ENCODE results near the gene SHE. TPM values are rescaled to one million over a fixed set of nuclear protein-coding genes. Genes with fewer than 3 reads are reported as not detected.

SHE gene
- total and polyA plus RNA-seq, 2 of the 8 experiments (the other 6 are each of a cell fraction or from before 2014, with no cell fraction given), result 0.44 to 0.45 TPM

DNA sequence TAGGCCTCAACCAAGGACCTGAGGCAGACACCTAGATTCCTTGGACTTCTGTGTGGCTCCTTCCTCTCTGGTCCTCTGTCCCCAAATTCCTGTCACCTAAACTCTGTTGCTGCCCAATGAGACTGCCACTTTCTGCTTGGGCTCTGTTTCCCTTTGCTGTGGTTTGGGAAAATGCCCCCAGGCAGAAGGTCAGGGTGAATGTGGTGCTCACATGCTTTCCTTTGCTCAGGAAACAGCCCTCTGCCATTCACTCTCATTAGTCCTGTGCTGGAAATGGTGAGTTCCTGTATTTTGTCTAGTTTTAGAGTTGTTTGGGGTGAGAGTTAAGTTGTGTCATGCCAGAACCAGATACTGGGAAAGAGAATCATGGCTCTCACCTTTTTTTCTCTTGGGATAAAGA lies 22.7 kb upstream of the SHE start:
- no peaks in the 10 kb centered on the region; a peak in 1 of 8 replicates for H3K36me3 ChIP-seq (ENCODE audit: control insufficient read depth in 2 of 4, insufficient read depth in 4 of 4, low read length in 3 of 4)
- DNase-seq (ENCODE audit: low read depth in 1 of 2, low spot score in 2 of 2), result no peak
- no peak overlapping the region for H2BK15ac ChIP-seq (ENCODE audit: low read length)
- H2BK5ac ChIP-seq (ENCODE audit: low read depth, low read length), result no peak overlapping the region
- TF ChIP-seq TAF1 (IDR thresholded peaks at IDR 0.05; ENCODE audit: low read depth, low read length) (no peak), NRF1 (IDR thresholded peaks at IDR 0.05; ENCODE audit: low read depth, low read length) (no peak), NANOG (IDR thresholded peaks at IDR 0.05; ENCODE audit: insufficient read depth, low read depth, low read length, poor library complexity, severe bottlenecking) (no peak), POU5F1 (IDR thresholded peaks at IDR 0.05; ENCODE audit: low read depth, low read length) (no peak), EZH2 (IDR thresholded peaks at IDR 0.05; ENCODE audit: low read depth, low read length, severe bottlenecking) (no peak), JUN (IDR thresholded peaks at IDR 0.05; ENCODE audit: low read depth, low read length) (no peak)
- no peaks in the 10 kb centered on the region for H3K9me3 ChIP-seq (ENCODE audit: insufficient read depth in 2 of 2, low read depth in 1 of 2, low read length in 1 of 2)
- no peak for FAIRE-seq
- no peak overlapping the region for H2AK5ac ChIP-seq (ENCODE audit: low read depth, low read length)
- H3K4me3 ChIP-seq (ENCODE audit: extremely low read depth in 1 of 4, insufficient read depth in 2 of 4, low read depth in 3 of 4, low read length in 4 of 4), result no peak overlapping the region
- no peaks in the 10 kb centered on the region for H3K23me2 ChIP-seq (ENCODE audit: low read depth, low read length)
- no peak overlapping the region for H2AFZ ChIP-seq (ENCODE audit: low read length)
- H4K91ac ChIP-seq (replicated peaks; ENCODE audit: insufficient read length, low read length), result no peak overlapping the region
- no peak overlapping the region for H2BK20ac ChIP-seq (ENCODE audit: low read length)
- no peak overlapping the region for H2BK120ac ChIP-seq (replicated peaks; ENCODE audit: low read depth, low read length)
- ChIA-PET CTCF (ENCODE audit: partially characterized antibody) (interaction anchor here (1.3 kb wide), 1 partner anchor 22 kb away, joined by 6 read pairs; no protein-coding TSS in a partner anchor), POLR2A (ENCODE audit: partially characterized antibody) (no interaction called here)
- no peak overlapping the region for H2BK12ac ChIP-seq (ENCODE audit: low read depth, low read length)
- no peak overlapping the region for H3K56ac ChIP-seq (replicated peaks; ENCODE audit: insufficient read length, low read depth, low read length)
- no peak overlapping the region for H4K5ac ChIP-seq (ENCODE audit: insufficient read length, low read depth, low read length)
- no peak overlapping the region for H3K9ac ChIP-seq (replicated peaks in 1 of 4; ENCODE audit: extremely low read depth in 1 of 4, low read depth in 3 of 4, low read length in 3 of 4)
- H3K27ac ChIP-seq (ENCODE audit: low read depth, low read length), result no peak overlapping the region
- no peaks in the 10 kb centered on the region for H4K20me1 ChIP-seq (replicated peaks in 1 of 2; ENCODE audit: control insufficient read depth in 1 of 2, insufficient read depth in 2 of 2, low read length in 2 of 2)
- H3K23ac ChIP-seq (ENCODE audit: insufficient read length), result no peak overlapping the region
- no peak overlapping the region for H3K4ac ChIP-seq (replicated peaks; ENCODE audit: insufficient read length, low read depth, low read length)
- H3K4me2 ChIP-seq (ENCODE audit: insufficient read depth in 1 of 2, low read depth in 2 of 2, low read length in 2 of 2), result no peak overlapping the region
- H3K79me1 ChIP-seq (ENCODE audit: low read depth, low read length), result no peaks in the 10 kb centered on the region
- H4K8ac ChIP-seq (ENCODE audit: extremely low read depth, insufficient read depth, low read length), result no peak overlapping the region
- H3K18ac ChIP-seq (ENCODE audit: extremely low read depth, low read length), result no peak overlapping the region
- H3K27me3 ChIP-seq (replicated peaks in 1 of 4; ENCODE audit: control insufficient read depth in 3 of 4, extremely low read depth in 1 of 4, insufficient read depth in 3 of 4, low read length in 3 of 4), result peaks cover 0 to 2% (median 0%) of the 10 kb centered on the region in 4 experiments; a peak in 1 of 7 replicates
- no peak overlapping the region for H3K14ac ChIP-seq (ENCODE audit: insufficient read length)
- no peaks in the 10 kb centered on the region for H3K79me2 ChIP-seq (ENCODE audit: control insufficient read depth in 1 of 2, insufficient read depth in 2 of 2, low read length in 2 of 2)
- no peaks in the 10 kb centered on the region for H3K4me1 ChIP-seq (replicated peaks in 1 of 4; ENCODE audit: control insufficient read depth in 3 of 4, insufficient read depth in 4 of 4, low read length in 3 of 4)

Measured in H1 (cell line).